OCI-M2 (cell line): ENCODE data around the gene BPIFB2.

Experiments
- DNase-seq: peaks from one replicate; lab custom pipeline; 2025; ENCODE audit not compliant: unreplicated experiment; lab: John Stamatoyannopoulos, UW

BPIFB2 gene

GRCh38 chr20:33005908-33006775 lies 1.4 kb upstream of the BPIFB2 start:
- DNase-seq: no peak

- no peak for DNase-seq
These were observed 628 bp upstream of the BPIFB2 start for GRCh38 chr20:33006776-33007375.

- DNase-seq: no peak
These were observed 1.1 kb downstream of the BPIFB2 start for GRCh38 chr20:33008336-33009213.

- DNase-seq: no peak
These were observed 2.0 kb downstream of the BPIFB2 start for GRCh38 chr20:33009214-33010132.

- no peak for DNase-seq
These were observed 2.6 kb downstream of the BPIFB2 start for GRCh38 chr20:33010133-33010504.

GRCh38 chr20:33010674-33011449 lies 3.4 kb downstream of the BPIFB2 start:
- no peak for DNase-seq

GRCh38 chr20:33012327-33013189 lies 5.1 kb downstream of the BPIFB2 start:
- DNase-seq: no peak

DNA sequence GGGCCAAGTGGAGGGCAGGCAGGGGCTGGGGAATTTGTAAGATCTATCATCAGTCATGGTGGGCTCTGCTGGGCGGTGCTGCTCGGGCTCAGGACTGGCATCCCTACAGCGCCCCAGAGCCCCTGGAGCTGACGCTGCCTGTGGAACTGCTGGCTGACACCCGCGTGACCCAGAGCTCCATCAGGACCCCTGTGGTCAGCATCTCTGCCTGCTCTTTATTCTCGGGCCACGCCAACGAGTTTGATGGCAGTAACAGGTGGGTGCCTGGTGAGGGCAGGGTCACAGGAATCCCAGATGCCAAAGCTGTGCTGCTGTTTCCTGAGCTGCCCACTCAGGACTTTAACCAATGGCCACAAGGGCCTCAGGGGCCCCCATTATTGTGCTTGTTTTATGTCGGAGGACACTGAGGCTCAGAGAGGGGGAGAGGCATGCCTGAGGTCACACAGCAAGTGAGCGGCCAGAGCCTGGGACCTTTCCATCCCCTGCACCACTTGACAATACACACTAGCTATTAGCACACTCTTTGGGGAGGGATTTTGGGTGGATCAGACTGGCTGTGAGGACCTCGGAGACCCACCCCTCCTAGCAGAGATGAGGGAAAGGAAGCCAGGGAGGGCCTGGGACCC lies 6.3 kb downstream of the BPIFB2 start:
- no peak for DNase-seq

DNA sequence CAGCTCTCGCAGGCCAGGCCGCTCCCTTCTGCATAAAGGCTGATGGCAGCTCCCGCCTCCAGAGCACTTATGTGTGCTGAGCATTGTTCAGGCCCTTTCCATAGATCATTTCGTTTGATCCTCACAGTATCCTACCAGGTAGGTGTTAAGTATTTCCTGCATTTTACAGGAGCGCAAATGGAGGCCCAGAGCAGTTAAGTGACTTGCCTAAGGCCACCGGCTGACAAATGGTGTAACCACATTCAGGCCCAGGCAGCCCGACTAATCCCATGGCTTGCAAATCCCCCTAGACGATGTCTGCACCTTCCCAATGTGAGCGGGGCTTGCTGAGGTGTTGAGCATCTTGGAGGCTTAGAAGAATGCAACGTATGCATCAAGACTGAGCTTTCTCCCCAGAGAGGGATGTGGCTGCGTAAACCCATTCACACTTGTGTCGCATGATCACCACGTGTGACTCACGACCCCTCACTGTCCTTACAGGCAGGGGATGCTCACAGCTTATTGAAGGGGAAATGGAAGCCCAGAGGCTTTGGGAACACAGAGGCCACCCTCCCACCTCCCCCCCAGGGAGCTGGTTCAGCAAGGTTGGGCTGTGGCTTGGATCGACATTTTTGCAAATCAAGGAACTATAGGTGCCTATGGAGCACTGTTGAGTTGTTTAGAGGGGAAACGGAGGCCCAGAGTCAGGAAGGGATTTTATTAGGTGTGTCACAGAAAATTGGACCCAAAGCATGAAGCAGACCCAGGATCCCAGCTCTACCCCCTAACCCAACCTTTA lies 7.0 kb downstream of the BPIFB2 start:
- DNase-seq: no peak

GRCh38 chr20:33015114-33015484 lies 7.6 kb downstream of the BPIFB2 start:
- DNase-seq: no peak

DNA sequence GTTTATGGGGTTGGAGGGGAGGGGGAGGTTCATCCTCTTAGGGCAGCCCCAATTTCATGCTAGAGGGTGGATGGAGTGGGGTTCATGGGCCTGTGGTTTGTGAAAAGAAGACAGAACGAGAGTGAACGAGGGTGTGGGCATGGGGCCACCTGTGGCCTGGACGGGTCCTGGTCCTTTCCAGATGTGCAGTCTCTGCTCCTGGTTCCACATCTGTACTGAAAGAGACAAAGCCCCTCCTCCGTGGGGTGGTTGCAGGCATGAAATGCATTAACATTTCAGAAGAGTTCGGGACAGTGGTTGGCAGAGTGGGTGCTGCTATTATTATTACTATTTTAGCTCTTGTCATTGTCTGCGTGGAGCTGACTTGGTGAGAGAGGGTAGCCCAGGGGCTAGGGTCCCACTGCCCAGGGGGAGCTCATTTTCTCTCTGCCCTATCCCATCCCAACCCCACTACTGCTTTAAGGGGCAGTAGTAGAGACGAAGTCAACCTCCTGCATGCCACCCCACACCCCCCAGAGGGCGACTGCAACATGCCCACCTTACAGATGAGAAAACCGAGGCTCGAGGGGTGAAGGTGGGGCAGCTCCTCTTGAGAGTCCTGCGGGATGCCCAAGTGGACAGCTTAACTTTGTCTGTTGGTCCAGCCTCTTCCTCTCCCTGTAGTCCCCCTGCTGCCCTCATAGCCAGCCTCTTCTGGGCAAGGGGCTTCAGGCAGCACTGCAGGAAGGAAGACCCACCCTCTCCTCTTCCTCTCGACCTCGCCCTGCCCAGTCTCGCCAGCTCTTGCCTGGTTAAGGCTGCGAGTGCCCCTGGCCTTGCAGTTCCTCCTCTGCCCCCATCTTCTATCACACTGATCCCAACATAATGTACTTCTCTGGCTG lies 8.4 kb downstream of the BPIFB2 start:
- DNase-seq: no peak

- DNase-seq: no peak
These were observed 9.1 kb downstream of the BPIFB2 start for GRCh38 chr20:33016581-33017109.

- no peak for DNase-seq
These were observed 10.0 kb downstream of the BPIFB2 start for GRCh38 chr20:33017542-33017941.

- DNase-seq: no peak
These were observed 10.8 kb downstream of the BPIFB2 start for GRCh38 chr20:33018169-33018931.

DNA sequence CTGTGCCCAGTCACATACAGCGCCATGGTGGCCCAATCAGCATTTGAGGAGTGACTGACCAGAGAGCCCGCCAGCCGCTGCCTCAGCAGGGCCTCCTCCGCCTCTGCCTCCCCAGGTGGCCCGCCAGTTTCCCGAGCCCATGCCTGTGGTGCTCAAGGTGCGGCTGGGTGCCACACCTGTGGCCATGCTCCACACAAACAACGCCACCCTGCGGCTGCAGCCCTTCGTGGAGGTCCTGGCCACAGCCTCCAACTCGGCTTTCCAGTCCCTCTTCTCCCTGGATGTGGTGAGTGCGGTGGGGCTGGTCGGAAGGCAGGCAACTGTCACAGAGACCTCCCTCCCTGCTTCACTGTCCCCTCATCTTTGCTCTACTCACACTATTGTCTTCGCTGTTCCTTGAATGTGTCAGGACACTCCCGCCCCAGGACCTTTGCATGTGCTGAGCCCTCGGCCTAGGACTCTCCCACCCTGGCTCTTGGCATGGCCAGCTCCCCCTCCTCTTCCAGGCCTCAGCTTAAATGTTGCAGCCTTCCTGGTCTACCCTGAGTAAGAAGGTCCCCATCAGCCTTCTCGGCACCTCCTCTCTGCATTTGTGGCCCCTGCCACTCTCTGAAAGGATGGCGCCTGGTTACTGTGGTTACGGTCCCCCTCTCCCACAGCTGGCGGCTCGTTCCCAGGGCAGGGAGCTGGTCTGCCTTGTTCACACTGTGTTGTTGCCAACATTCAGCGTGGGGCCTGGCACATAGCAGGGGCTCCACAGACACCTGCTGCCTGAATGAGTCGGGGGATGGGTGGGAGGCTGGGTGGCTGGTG lies 12.2 kb downstream of the BPIFB2 start:
- no peak for DNase-seq
